NCI-H146 (cell line): ENCODE results near the gene DNAH12.
"Not testable (repeated sequence)": the region's sequence is repeated elsewhere in the genome, so short reads cannot be mapped to it uniquely, and the experiment has no call there.

Source experiments
- DNase-seq: peaks from one replicate; lab custom pipeline; 2025; lab: John Stamatoyannopoulos, UW

The DNAH12 gene

DNA sequence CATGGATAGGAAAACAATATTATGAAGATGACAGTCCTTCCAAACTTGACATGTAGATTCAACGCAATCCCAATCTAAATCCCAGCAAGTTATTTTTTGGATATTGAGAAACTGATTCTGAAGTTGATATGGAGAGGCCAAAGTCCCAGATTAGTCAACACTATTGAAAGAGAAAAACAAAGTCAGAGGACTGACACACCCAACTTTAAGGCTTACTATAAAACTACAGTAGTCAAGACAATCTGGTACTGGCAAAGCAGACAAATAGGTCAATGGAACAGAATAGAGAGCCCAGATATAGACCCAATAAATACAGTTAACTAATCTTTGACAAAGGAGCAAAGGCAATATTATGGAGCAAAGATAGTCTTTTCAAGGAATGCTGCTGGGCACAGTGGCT lies 132.4 kb downstream of the DNAH12 start:
- DNase-seq = no peak

DNA sequence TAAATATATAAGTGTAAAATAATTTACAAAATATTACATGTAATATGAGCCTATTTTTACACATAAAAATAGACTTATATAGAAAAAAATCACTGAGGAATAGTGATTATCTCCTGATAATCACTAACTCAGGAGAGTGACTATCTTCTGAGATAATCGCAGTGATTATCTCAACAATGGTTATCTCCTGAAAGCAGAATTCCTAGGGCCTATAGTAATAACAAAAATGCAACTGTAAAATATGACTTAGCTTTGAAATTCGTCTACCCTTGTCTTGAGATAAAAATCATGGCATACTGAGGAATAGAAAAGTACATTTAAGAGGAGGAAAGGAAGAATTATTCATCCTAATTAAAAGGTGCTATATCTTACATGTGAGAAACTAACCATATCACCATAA lies 134.7 kb downstream of the DNAH12 start:
- DNase-seq = no peak

DNA sequence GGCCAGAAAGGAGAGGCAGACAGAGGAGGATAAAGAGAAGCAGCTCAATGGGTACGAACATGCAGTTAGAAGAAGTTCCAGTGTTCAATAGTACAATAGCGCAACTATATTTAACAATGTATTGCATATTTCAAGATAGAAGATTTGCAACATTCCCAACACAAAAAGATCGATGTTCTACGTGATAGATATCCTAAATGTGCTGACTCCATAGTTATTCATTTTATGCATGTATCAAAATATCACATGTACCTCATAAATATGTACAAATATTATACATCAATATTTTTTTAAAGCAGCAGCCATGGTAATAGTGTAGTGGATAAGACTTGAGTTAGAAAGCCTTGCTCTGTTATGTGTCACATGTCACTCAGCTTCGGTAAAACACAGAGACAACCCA lies 141.5 kb downstream of the DNAH12 start:
- DNase-seq = no peak

DNA sequence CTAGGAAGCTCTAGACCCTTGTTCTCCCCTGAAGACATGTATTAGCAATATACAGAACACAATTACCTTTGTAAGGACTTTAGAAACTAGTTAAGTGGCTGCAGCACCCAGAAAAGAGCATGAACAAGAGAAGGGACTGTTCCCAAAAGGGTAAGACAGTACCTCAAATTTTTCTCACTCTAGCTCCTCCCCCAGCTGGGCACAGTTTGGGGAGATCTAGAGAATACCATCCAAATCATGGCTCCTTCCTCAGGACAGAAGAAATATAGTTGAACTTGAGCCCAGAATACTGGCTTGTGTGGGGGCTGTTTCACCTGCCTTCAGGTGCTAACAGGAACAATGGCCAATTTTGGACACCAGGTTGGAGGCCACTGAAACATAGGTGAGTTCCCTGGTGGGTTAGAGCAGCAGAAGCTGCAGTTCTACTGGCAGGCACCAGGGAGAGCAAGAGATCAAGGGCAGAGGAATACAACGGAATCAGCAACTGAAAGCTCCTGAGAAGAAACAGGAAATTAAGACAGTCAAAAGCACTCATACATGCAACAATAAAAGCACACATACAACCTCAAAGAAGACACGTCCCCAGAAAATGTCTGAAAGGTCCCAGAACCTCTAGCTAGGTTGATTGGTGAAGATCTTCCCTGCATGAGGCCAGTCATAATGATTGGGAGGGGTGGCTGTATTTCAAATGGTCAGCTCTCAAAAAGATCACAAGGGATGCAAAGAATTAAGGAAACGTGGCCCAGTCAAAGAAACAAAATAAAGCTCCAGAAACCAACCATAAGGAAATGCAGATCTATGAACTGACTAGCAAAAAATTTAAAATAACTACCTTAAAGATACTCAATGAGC lies 146.7 kb downstream of the DNAH12 start:
- peak; percentile 12 for DNase-seq

DNA sequence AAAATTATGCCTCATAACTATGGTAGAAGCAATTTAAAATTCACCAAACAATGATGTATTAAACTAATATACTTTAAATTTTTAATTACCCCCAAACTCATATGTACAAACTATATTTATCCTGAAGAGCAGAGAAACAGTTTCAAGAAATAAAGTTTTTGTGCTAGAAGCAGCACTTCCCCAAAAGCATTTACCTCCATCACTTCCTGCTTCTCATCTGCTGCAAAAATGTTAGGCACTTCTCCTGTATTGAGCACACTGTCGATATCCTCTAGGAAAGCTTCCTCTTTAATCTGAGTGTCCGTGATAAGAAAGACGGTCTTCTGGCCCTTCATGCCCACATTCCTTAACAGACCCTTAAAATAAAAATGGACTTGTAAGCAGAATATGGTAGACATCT lies 150.2 kb downstream of the DNAH12 start:
- DNase-seq = no peak

DNA sequence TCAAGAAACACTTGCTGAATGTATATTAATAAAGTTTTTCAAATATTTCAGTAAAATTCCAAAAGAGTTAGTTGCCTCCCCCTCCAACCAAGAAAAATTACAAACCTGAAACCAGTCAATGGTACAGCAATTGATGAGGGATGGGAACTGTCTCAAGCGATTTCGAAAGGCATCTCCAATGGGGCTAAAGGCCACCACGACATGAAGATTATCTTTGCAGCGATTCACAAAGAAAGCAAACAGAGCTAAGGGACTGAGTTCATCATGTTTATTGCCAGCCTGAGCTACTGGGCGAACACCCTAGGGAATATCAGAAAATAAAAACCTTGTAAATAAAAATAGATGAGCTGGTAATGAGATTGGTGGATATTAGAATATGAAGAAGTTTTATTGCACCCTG lies 152.4 kb downstream of the DNAH12 start:
- DNase-seq = no peak

DNA sequence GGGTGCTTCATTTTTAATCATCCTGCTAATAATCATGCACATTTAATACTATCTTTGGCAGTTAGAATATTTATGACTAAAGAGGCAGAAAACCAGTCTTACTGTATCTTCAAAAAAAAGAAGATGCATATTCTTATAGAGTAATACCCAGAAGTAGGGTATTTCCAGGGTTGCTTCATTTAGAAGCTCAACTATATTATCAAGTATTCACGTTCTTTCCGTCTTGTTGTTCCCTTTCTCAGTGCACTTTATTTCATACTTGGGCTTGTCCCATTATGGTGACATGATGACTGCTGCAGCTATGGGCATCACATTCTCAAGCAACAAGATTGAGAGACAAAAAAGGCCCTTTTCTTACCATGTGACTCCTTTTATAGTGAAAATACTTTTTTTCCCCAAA lies 154.9 kb downstream of the DNAH12 start:
- no peak for DNase-seq

DNA sequence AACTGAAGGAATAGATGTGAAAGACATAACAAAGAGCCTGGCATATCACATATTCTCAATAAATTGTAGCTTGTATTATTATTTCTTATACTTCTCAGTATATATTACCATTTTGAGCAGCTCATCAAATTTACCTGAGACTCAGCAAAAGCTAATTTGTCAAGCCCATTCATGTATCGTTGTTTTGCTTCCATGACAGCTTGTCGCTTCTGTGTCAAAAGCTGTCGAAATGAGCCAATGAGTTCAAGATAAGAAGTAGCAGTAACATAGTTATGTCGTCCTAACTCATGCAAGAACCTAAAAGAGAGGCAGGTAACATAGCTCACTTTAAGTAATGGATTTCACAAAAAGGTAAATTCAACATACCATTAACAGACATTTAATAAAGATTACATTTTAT lies 157.8 kb downstream of the DNAH12 start:
- no peak for DNase-seq

DNA sequence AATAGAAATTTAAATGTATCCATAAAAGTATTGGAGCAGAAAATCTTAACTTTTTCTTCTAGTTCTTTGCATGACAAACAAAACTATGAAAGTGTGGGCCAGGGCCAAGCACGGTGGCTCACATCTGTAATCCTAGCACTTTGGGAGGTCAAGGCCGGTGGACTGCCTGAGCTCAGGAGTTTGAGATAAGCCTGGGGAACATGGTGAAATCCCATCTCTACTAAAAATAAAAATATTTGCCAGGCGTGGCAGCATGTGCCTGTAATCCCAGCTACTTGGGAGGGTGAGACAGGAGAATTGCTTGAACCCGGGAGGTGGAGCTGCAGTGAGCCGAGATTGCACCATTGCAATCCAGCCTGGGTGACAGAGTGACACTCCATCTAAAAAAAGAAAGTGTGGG lies 158.6 kb downstream of the DNAH12 start:
- DNase-seq = no peak

DNA sequence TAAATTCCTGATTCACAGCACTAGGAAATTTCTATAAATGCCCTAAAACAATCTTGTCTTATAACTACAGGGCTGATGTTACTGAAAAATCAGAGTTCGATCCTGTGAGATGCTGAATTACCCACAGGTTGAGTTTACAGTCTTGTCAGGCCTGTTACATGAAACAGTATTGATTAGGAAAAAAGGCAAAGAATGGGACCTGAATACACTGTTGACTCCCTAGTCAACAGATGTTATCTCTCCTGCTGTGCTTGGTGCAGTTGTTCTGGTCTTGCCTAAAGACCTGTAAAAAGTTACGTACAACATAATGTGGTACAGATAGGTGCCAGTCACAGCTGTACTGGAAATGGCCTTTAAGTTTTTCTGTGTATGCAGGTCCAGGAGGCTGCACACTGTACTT lies 160.3 kb downstream of the DNAH12 start:
- no peak for DNase-seq

DNA sequence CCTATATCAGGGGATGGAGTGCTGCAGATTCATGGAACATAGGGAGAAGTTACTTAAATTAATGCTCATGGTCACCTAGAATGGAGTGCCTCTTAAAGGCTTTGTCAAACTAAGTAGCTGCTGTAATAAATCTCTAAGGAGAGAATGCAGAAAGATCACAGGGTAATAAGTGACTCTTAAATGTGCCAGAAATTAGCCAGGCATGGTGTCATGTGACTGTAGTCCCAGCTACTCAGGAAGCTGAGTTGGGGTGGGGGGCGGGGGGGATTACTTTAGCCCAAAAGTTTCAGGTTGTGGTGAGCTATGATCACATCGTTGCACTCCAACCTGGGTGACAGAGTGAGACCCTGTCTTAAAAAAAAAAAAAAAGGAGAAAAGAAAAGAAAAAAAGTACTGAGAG lies 160.7 kb downstream of the DNAH12 start:
- no peak for DNase-seq

DNA sequence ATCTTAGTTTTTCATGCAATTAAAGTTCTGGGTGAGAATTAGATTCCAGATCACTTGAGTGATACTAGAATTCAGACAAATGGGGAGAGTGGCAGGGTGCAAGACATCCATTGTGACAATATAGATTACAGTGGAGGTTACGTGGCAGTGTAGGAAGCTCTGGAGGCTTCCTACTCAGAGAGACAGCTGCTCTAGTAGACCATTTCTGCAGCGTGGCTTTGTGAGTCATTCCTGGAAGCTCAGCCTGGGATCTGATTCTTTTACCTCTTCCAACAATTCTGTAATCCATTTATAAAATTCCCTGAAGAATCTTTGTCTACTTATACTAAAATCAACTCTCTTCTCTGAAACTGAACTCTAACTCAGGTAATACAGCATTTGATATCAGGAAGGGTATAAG lies 161.2 kb downstream of the DNAH12 start:
- DNase-seq = no peak

DNA sequence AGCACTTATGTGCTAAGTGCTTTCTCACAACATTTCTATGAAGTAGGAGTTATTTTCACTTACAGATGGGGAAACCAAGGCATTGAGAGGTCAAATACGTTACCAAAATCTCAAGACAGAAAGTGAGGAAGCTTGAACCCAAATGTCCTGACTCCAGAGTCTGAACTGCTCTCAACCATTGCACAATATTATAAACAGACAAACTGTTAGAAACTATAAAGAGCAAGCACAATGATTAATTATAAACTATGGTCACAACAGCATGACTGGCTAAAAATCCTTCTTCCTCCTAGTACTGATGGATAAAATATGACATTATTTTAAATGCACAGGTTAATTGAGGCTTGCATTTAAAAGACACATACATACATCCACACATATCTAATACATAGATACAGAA lies 173.8 kb downstream of the DNAH12 start:
- no peak for DNase-seq

DNA sequence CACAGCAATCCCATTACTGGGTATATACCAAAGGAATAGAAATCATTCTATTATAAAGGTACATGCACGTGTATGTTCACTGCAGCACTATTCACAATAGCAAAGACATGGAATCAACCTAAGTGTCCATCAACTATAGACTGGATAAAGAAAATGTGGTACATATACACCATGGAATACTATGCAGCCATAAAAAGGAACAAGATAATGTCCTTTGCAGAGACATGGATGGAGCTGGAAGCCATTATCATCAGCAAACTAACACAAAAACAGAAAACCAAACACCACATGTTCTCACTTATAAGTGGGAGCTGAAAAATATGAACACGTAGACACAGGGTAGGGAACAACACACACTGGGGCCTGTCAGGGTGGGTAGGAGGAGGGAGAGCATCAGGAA lies 179.1 kb downstream of the DNAH12 start:
- not testable (repeated sequence) for DNase-seq

DNA sequence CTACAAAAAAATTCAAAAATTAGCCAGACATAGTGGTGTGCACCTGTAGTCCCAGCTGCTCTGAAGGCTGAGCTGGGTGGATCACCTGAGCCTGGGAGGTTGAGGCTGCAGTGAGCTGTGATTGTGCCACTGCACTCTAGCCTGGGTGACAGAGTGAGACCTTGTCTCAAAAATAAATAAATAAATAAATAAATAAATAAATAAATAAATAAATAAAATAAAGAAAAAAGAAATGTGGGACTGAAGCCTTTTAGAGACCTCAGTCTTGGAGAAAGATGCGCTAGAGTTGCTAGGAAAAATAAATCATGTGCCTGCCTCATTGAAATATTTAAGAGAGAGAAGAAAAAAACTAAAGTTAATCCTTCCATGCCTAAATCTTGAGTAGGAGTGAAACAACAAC lies 187.9 kb downstream of the DNAH12 start:
- DNase-seq = not testable (repeated sequence)

DNA sequence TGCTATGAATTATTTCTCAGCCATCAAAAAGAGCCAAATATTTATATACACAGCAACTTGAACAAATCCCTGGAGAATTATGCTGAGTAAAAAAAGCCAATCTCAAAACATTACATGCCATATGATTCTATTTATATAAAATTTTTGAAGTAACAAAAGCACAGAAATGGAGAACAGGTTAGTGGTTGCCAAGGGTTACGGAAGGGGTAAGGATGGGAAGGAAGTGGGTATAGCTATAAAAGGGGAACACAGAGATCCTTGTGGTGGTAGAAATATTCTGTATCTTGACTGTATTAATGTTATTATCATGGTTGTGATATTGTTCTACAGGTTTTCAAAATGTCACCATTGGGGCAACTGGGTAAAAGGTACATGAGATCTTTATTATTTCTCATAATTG lies 189.4 kb downstream of the DNAH12 start:
- no peak for DNase-seq

DNA sequence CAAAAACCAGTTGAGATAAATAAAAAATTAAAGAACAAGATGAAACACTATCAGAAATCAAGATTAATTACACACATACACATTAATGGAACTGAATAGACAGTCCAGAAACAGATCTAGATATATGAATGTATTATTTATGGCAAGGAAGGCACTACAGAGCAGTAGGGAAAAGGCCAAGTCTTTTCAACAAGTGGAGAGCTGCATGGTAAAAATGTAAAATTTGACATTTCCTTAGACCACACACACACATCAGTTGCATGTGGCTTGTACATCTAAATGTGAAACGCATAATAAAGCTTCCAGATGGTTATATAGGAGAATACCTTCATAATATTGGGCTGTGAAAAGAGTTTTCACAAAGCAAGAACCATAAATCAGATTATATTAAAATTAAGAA lies 193.9 kb downstream of the DNAH12 start:
- DNase-seq = no peak

DNA sequence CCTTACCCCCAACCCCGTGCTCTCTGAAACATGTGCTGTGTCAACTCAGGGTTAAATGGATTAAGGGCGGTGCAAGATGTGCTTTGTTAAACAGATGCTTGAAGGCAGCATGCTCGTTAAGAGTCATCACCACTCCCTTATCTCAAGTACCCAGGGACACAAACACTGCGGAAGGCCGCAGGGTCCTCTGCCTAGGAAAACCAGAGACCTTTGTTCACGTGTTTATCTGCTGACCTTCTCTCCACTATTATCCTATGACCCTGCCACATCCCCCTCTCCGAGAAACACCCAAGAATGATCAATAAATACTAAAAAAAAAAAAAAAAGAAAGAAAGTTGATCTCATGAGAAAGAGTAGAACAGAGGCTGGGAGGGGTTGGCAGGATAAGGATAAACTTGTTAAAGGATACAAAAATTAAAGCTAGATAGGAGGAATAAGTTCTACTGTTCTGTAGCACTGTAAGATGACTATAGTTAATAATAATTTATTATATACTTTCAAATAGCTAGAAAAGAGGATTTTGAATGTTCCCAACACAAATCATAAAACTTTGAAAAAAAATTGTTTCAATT lies 205.0 kb downstream of the DNAH12 start:
- not testable (repeated sequence) for DNase-seq

DNA sequence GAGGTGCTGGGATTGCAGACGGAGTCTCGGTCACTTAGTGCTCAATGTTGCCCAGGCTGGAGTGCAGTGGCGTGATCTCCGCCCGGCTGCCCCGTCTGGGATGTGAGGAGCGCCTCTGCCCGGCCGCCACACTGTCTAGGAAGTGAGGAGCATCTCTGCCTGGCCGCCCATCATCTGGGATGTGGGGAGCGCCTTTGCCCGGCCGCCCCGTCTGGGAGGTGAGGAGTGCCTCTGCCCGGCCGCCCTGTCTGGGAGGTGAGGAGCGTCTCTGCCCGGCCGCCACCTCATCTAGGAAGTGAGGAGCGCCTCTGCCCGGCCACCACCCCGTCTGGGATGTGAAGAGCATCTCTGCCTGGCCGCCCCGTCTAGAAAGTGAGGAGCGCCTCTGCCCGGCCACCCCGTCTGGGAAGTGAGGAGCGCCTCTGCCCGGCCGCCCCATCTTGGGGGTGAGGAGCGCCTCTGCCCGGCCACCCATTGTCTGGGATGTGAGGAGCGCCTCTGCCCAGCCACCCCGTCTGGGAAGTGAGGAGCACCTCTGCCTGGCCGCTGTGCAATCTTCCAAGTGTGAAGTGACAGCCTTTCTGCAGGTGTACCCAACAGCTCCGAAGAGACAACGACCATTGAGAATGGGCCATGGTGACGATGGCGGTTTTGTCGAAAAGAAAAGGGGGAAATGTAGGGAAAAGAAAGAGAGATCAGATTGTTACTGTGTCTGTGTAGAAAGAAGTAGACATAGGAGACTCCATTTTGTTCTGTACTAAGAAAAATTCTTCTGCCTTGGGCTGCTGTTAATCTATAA lies 205.7 kb downstream of the DNAH12 start:
- DNase-seq = not testable (repeated sequence)

DNA sequence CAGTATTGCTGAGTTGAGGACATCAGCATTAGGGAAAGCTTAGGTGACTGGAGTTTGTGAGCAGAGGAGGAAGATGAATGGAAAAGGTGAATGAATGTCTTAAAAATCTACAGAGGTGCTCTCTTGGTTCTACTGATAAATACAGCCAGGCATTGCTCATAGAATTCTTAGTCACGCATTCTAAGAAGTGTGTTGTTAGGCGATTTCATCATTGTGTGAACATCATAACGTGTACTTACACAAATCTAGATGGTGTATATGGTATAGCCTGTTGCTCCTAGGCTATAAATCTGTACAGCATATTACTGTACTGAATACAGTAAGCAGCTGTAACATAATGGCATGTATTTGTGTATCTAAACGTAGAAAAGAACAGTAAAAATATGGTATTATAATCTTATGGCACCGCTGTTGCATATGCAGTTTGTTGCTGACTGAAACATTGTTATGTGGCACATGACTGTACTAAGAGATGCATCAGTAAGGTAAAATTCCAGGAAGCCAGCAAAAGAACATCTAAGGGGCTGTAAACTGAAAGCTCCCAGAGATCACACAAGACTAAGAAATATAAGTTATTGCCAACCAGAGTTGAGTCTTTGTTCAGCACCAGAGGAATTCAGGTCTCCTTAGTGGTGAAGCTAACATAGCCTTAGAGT lies 208.7 kb downstream of the DNAH12 start:
- no peak for DNase-seq

DNA sequence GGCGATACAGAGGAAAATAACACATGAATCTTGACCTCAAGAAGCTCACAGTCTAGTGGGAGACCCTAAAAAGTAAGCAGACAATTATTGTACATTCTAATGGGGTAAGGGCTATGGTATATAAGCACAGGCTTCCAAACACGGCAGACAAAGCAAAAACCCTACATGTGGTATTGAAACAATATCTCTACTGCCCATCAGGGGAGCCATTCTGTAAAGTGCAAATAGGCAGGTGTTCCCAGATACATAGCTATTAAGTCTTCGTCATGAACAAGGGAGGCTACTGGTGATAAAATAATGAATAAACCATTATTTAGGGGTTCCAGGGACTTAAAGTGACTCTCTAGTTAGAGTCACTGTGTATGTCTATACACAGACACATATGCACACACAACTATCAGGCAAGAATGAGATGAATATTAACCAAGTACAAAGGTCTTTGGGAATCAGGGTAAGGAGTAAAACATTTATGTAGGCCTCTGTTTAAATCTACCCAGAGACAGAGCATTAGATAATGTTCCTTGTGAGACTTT lies 213.0 kb downstream of the DNAH12 start:
- peak; percentile 87 for DNase-seq

DNA sequence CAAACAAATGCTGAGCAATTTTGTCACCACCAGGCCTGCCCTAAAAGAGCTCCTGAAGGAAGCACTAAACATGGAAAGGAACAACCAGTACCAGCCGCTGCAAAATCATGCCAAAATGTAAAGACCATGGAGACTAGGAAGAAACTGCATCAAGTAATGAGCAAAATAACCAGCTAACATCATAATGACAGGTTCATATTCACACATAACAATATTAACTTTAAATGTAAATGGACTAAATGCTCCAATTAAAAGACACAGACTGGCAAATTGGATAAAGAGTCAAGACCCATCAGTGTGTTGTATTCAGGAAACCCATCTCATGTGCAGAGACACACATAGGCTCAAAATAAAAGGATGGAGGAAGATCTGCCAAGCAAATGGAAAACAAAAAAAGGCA lies 217.6 kb downstream of the DNAH12 start:
- DNase-seq = not testable (repeated sequence)
